Prostate gland (tissue), 2 donors: Measurements from ENCODE around the gene ITPKB.

Experiments
- CTCF ChIP-seq, 4 experiments: fragments of 200-600 bp in 2 of 4; fragments of 450-650 bp in 2 of 4; sonication (generic) in 2 of 4; IDR thresholded peaks; 1 replicate in 3 of 4; 2 replicates in 1 of 4; pipeline ENCODE4 v1.5.1; 2016 to 2019; ENCODE audit warnings: antibody characterized with exemption in 4 of 4, mild to moderate bottlenecking in 2 of 4, moderate library complexity in 2 of 4
- POLR2A ChIP-seq: fragments of 450-650 bp; IDR thresholded peaks from one replicate; pipeline ENCODE4 v1.6.1; 2016; ENCODE audit warnings: antibody characterized with exemption, mild to moderate bottlenecking

DNA sequence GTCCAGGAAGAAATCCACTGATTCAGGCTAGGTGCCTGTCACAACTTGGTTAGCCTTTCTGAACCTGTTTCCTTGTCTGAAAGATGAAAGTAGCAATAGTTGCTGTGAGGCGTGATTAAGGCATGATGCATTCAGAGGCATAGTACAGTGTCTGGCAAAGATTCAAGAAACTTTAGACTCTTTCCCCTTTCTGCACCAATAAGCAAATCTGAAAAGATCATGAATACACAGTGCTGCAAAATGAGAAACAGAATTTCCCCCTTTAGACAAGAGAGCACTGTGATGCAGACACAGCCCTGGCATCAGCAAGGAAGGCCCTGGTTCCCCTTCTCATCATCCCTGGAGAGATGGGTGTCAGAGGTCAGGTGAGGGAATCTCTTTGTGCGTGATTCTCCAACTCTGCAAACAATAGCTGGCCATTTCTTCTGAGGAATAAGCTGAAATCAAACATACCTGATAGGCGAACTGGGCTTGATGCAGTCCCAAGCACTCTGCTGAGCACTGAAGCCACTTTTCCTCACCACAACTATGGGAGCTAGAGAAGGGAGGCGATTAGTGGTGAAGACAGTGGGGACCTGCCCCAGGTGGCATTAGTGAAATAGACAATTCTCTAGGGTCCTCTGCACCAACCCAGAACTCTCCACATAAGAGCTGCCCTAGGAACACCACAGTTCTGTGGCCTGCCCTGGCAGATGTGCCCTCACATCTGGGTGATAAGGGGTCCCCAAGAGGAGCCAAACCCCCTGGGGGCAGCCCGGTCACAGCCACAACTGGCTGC is 41.7 kb downstream of the ITPKB start:
- no peak for TF ChIP-seq CTCF (IDR thresholded peaks at IDR 0.05)
- TF ChIP-seq POLR2A = no peak
